Spleen (tissue), 11 donors: ENCODE measurements around the gene SLC7A6. TPM values are rescaled to one million over a fixed set of nuclear protein-coding genes. Genes with fewer than 3 reads are reported as not detected.

Experiments used
- DNase-seq: peaks from one replicate; pipeline ENCODE4 v3.0.0-alpha.2; 2020
- H3K27ac ChIP-seq, 8 donors: fragments of 200-600 bp; sonication (generic) in 7 of 8; 1 replicate in 4 of 8; 2 replicates in 4 of 8; pipeline versions ENCODE4 v1.5.0 to v1.8.0; 2016 to 2021; ENCODE audit warnings: inconsistent platforms in 4 of 8, mild to moderate bottlenecking in 4 of 8, moderate library complexity in 1 of 8
- H3K27me3 ChIP-seq, 7 donors: fragments of 200-600 bp; sonication (generic) in 6 of 7; replicated peaks in 1 of 7; 1 replicate in 4 of 7; 2 replicates in 3 of 7; pipeline versions ENCODE4 v1.5.0 to v1.8.0; 2016 to 2021; ENCODE audit warnings: inconsistent platforms in 3 of 7, mild to moderate bottlenecking in 1 of 7
- H3K36me3 ChIP-seq, 6 donors: fragments of 200-600 bp; sonication (generic) in 5 of 6; 1 replicate in 4 of 6; 2 replicates in 2 of 6; pipeline versions ENCODE4 v1.5.0 to v1.8.0; 2016 to 2021; ENCODE audit warnings: inconsistent platforms in 2 of 6
- H3K4me1 ChIP-seq, 6 donors: fragments of 200-600 bp; sonication (generic) in 5 of 6; 1 replicate in 3 of 6; 2 replicates in 3 of 6; pipeline versions ENCODE4 v1.5.0 to v1.8.0; 2016 to 2021; ENCODE audit warnings: inconsistent platforms in 3 of 6
- H3K4me3 ChIP-seq, 8 donors: fragments of 200-600 bp; sonication (generic) in 7 of 8; 1 replicate in 4 of 8; 2 replicates in 4 of 8; pipeline versions ENCODE4 v1.5.0 to v1.8.0; 2016 to 2021; ENCODE audit warnings: inconsistent platforms in 4 of 8, mild to moderate bottlenecking in 4 of 8, moderate library complexity in 2 of 8
- H3K9me3 ChIP-seq, 8 donors: fragments of 200-600 bp; sonication (generic) in 7 of 8; 1 replicate in 4 of 8; 2 replicates in 4 of 8; pipeline versions ENCODE4 v1.5.0 to v1.8.0; 2016 to 2021; ENCODE audit warnings: inconsistent platforms in 4 of 8
- CTCF ChIP-seq, 11 experiments: fragments of 200-600 bp in 7 of 11; fragments of 450-650 bp in 4 of 11; sonication (generic) in 4 of 11; IDR thresholded peaks in 8 of 11; conservative IDR thresholded peaks in 3 of 11; 1 replicate in 7 of 11; 2 replicates in 4 of 11; pipeline versions ENCODE4 v1.4.0 to v1.8.0; 2016 to 2021; ENCODE audit warnings: antibody characterized with exemption in 11 of 11, inconsistent platforms in 4 of 11, mild to moderate bottlenecking in 1 of 11
- POLR2A ChIP-seq, 3 donors: fragments of 450-650 bp; IDR thresholded peaks; one replicate each; pipeline ENCODE4 v1.5.1; 2017; ENCODE audit warnings: antibody characterized with exemption in 3 of 3, mild to moderate bottlenecking in 1 of 3
- POLR2AphosphoS5 ChIP-seq, 3 donors: sonication (generic); formaldehyde crosslinking; IDR thresholded peaks; one replicate each; pipeline ENCODE4 v1.5.1; 2017; ENCODE audit warnings: antibody characterized with exemption in 3 of 3
- WGBS, 5 donors: extraction: QIAGEN DNeasy Blood & Tissue Kit in 3 of 5; methylation state at CpG; one replicate each; pipeline versions ENCODE4 v1.1.5 to v1.1.7; 2013 to 2018; 5-methylcytosine and 5-hydroxymethylcytosine counted together
- intact Hi-C: fragments of 100-400 bp; cut with DNase I; formaldehyde crosslinking; loops from one replicate; pipeline ENCODE4 v1.15.0; 2023; ENCODE audit warnings: low total_unique reads
- microRNA-seq, 3 donors: library from miRNA; unstranded; fragments of <30 nt; microRNA quantifications; one replicate each; pipeline versions ENCODE4 to v1.1.0, GENCODE V29; 2019 to 2020
- polyA plus RNA-seq, 3 donors: library from polyadenylated mRNA; stranded (reverse); fragments of 200-250 nt; gene quantifications; one replicate each; pipeline ENCODE4 v1.2.1, GENCODE V29; 2013
- small RNA-seq, 4 donors: library from RNA; depleted of rRNA; stranded (forward); fragments of <200 nt; gene quantifications; one replicate each; pipeline ENCODE3, GENCODE V24; 2016
- total RNA-seq, 7 donors: library from RNA; depleted of rRNA in 3 of 7; stranded (reverse); fragments of >200 nt in 3 of 7; fragmentation: NEBNext Ultra II Directional in 4 of 7; extraction: Animal tissue kit (Norgen Biotek cat#: 25700) in 4 of 7; gene quantifications; one replicate each; pipeline versions ENCODE4 v1.1.0 to v1.2.1, GENCODE V29; 2016 to 2021
- donor health status: healthy with polysubstance abuse.
- donor health status: DM: no; HTN: no; CAD: no; lungs with moderate emphysema.
- donor health status: DM: no; HTN: no; CAD: no.
- donor health status: Bipolar disorder and iron deficiency.
- donor health status: healthy.
- donor health status: DM: no; HTN: no; CAD: no.
- donor health status: DM: yes; HTN: yes; CAD: no.

The SLC7A6 gene
- total and polyA plus RNA-seq, 10 donors, result 9.8 to 62.8 (median 46.1) TPM

DNA sequence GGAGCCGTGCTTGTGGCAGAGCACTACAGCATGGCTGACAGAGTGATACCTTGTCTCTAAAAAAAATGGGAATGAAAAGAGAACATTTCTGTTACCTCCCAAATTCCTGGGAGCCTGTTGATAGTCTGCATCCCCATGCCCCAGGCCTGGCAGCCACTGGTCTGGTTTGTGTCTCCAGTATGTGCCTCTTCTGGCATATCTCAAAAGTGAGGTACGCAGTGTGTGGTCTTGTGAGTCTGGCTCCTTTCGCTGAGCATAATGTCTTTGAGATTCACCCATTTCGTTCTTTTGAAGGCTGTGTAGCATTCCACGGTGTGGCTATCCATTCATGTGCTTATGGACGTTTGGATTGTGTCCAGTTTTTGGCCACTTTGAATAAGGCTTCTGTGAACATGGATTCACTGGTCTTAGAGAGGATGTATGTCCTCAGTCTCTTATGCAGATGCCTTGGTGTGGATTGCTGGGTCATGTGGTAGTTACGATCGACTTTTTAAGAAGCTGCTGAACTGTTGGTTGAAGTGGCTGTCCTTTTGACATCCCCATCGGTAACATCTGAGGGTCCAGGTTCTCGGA is 85.6 kb downstream of the SLC7A6 start:
- Histone ChIP-seq H3K27ac (no peak overlapping the region), H3K9me3 (no peaks in the 10 kb centered on the region), H3K36me3 (peaks cover 0 to 100% (median 95%) of the 10 kb centered on the region in 6 donors), H3K4me1 (peaks cover 0 to under 1% (median 0%) of the 10 kb centered on the region in 6 donors), H3K4me3 (no peak overlapping the region), H3K27me3 (no peaks in the 10 kb centered on the region)
- TF ChIP-seq CTCF (IDR thresholded peaks at IDR 0.05 in 8 of 11, conservative IDR thresholded peaks at IDR 0.05 in 3 of 11), result no peak
- no peak for TF ChIP-seq POLR2A (IDR thresholded peaks at IDR 0.05)
- TF ChIP-seq POLR2AphosphoS5 (IDR thresholded peaks at IDR 0.05), result no peak
- 95 to 98% (median 96%) methylated on average over 10 of the region's 10 CpGs for WGBS, 5 donors
- intact Hi-C loops, result no loop called here
- no peak for DNase-seq

- Histone ChIP-seq H3K27ac (no peak overlapping the region), H3K27me3 (no peaks in the 10 kb centered on the region), H3K36me3 (peaks cover 0 to 100% (median 93%) of the 10 kb centered on the region in 6 donors), H3K4me1 (peaks cover 5 to 10% (median 8%) of the 10 kb centered on the region in 6 donors), H3K4me3 (no peak overlapping the region), H3K9me3 (no peaks in the 10 kb centered on the region)
- no peak for TF ChIP-seq CTCF (IDR thresholded peaks at IDR 0.05 in 8 of 11, conservative IDR thresholded peaks at IDR 0.05 in 3 of 11)
- no peak for TF ChIP-seq POLR2AphosphoS5 (IDR thresholded peaks at IDR 0.05)
- no peak for TF ChIP-seq POLR2A (IDR thresholded peaks at IDR 0.05)
- WGBS, 5 donors, result 93 to 98% (median 95%) methylated on average over 10 of the region's 10 CpGs
- intact Hi-C loops, result no loop called here
- DNase-seq, result no peak
These were observed 86.6 kb downstream of the SLC7A6 start for GRCh38 chr16:68350813-68351350.

Small RNA genes lying within 50 kb of the gene (microRNA-seq; reads per million reads assigned to microRNA genes)
- gene MIR6773, result 0 reads per million in 3 donors

Small RNA genes lying within 50 kb of the gene (small RNA-seq; reads per million reads assigned to genes)
- gene RNU4-30P (0 reads per million in 4 donors), gene RNU6-1262P (0 reads per million in 4 donors)

Other genes starting within 250 kb of the SLC7A6 start
- not detected for gene DPEP2NB, start 248.6 kb upstream of the SLC7A6 start, total RNA-seq
- gene DPEP2NB, start 248.6 kb upstream of the SLC7A6 start, polyA plus RNA-seq, result not detected
- 10 to 100 TPM in 5 of 7 donors, 1 to 10 TPM in 2; 8.6 to 12.7 (median 10.3) TPM for gene DDX28, start 241.3 kb upstream of the SLC7A6 start, total RNA-seq
- 10 to 100 TPM; 15.8 to 19.0 (median 17.6) TPM for gene DDX28, start 241.3 kb upstream of the SLC7A6 start, polyA plus RNA-seq
- 10 to 100 TPM; 22.3 to 31.7 (median 27.6) TPM for gene DUS2, start 241.2 kb upstream of the SLC7A6 start, total RNA-seq
- 10 to 100 TPM; 17.4 to 28.8 (median 25.2) TPM for gene DUS2, start 241.2 kb upstream of the SLC7A6 start, polyA plus RNA-seq
- 10 to 100 TPM; 64.4 to 89.7 (median 68.5) TPM for gene NFATC3, start 179.2 kb upstream of the SLC7A6 start, total RNA-seq
- gene NFATC3, start 179.2 kb upstream of the SLC7A6 start, polyA plus RNA-seq, result 10 to 100 TPM; 12.4 to 13.1 (median 12.7) TPM
- under 1 TPM in 5 of 7 donors, not detected in 2; 0.20 to 0.35 (median 0.27) TPM for gene ESRP2, start 28.4 kb upstream of the SLC7A6 start, total RNA-seq
- under 1 TPM; 0.02 to 0.16 (median 0.09) TPM for gene ESRP2, start 28.4 kb upstream of the SLC7A6 start, polyA plus RNA-seq
- gene PLA2G15, start 19.2 kb upstream of the SLC7A6 start, total RNA-seq, result 10 to 100 TPM; 26.1 to 40.4 (median 35.7) TPM
- gene PLA2G15, start 19.2 kb upstream of the SLC7A6 start, polyA plus RNA-seq, result 1 to 10 TPM; 6.3 to 8.5 (median 7.9) TPM
- 10 to 100 TPM; 17.6 to 30.6 (median 26.6) TPM for gene SLC7A6OS, start 46.4 kb downstream of the SLC7A6 start, total RNA-seq
- gene SLC7A6OS, start 46.4 kb downstream of the SLC7A6 start, polyA plus RNA-seq, result 10 to 100 TPM in 1 of 3 donors, 1 to 10 TPM in 2; 7.5 to 10.6 (median 8.5) TPM
- gene PRMT7, start 46.5 kb downstream of the SLC7A6 start, total RNA-seq, result 10 to 100 TPM; 31.9 to 66.4 (median 42.8) TPM
- 10 to 100 TPM; 25.0 to 48.2 (median 40.5) TPM for gene PRMT7, start 46.5 kb downstream of the SLC7A6 start, polyA plus RNA-seq
- 1 to 10 TPM in 6 of 7 donors, under 1 TPM in 1; 0.66 to 6.5 (median 2.9) TPM for gene SMPD3, start 184.0 kb downstream of the SLC7A6 start, total RNA-seq
- 1 to 10 TPM in 2 of 3 donors, under 1 TPM in 1; 0.86 to 1.4 (median 1.3) TPM for gene SMPD3, start 184.0 kb downstream of the SLC7A6 start, polyA plus RNA-seq